Muscle of leg (tissue), 11 donors: ENCODE measurements around the gene GAD2. TPM values are rescaled to one million over a fixed set of nuclear protein-coding genes. Genes with fewer than 3 reads are reported as not detected.

Source experiments
- DNase-seq: peaks from one replicate; pipeline ENCODE4 v3.0.0; 2013
- H3K27ac ChIP-seq: one replicate; pipeline ENCODE4 v1.5.1; 2013; ENCODE audit warnings: mild to moderate bottlenecking, low read length, control low read depth
- H3K27me3 ChIP-seq: one replicate; pipeline ENCODE4 v1.6.1; 2013; ENCODE audit warnings: low read length; ENCODE audit not compliant: control insufficient read depth, insufficient read depth
- H3K36me3 ChIP-seq: one replicate; pipeline ENCODE4 v1.6.1; 2013; ENCODE audit warnings: low read length; ENCODE audit not compliant: control insufficient read depth, insufficient read depth
- H3K4me1 ChIP-seq: one replicate; pipeline ENCODE4 v1.6.1; 2013; ENCODE audit warnings: low read length; ENCODE audit not compliant: control insufficient read depth, insufficient read depth
- H3K4me3 ChIP-seq: one replicate; pipeline ENCODE4 v1.5.1; 2013; ENCODE audit warnings: low read length, control low read depth
- H3K9me3 ChIP-seq: replicated peaks from 2 replicates; pipeline ENCODE4 v1.6.1; 2013; ENCODE audit warnings: low read depth, low read length; ENCODE audit not compliant: control insufficient read depth
- WGBS: methylation state at CpG from one replicate; pipeline ENCODE4 v1.1.5; 2013; ENCODE audit warnings: missing lambda C conversion rate; ENCODE audit not compliant: insufficient coverage; 5-methylcytosine and 5-hydroxymethylcytosine counted together
- polyA plus RNA-seq, 8 donors: library from polyadenylated mRNA; unstranded; fragments of 120-200 nt; gene quantifications; one replicate each; pipeline versions ENCODE4 v1.2.1 to v1.2.3, GENCODE V29; 2013; ENCODE audit warnings: inconsistent platforms in 1 of 8, low replicate concordance in 1 of 8; ENCODE audit not compliant: insufficient read length in 8 of 8, insufficient read depth in 1 of 8
- total RNA-seq: library from RNA; stranded (reverse); fragments of 120-200 nt; gene quantifications from one replicate; pipeline ENCODE4 v1.2.4, GENCODE V29; 2013

GAD2 gene
- total and polyA plus RNA-seq, 9 donors: 0.03 to 0.09 (median 0.07) TPM; not detected in 5

DNA sequence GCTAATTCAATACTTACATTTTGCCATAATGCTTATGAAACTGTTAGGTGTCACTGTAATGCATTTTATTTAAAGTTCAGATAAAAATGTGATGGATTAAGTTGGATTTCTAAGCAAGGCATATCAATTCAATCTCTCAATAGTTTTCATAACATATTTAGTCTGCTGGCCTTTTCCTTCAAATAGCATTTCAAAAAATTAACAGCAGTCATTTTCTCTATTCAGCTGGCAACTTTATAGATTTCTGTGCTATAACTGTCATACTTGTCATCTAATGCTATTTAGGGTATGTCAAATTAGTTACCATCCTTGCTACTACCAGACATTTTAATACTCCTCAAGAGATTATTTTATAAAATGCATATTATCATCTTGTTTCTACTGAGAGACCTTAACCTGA lies 4.3 kb downstream of the GAD2 start:
- H3K4me1 ChIP-seq: peaks cover 16% of the 10 kb centered on the region
- peaks cover 42% of the 10 kb centered on the region for H3K27me3 ChIP-seq
- DNase-seq: no peak
- H3K36me3 ChIP-seq: no peaks in the 10 kb centered on the region
- no peak overlapping the region for H3K27ac ChIP-seq
- H3K4me3 ChIP-seq: no peak overlapping the region
- no peaks in the 10 kb centered on the region for H3K9me3 ChIP-seq

- Histone ChIP-seq H3K4me3 (no peak overlapping the region), H3K27me3 (peaks cover 36% of the 10 kb centered on the region), H3K4me1 (peaks cover 11% of the 10 kb centered on the region), H3K36me3 (no peaks in the 10 kb centered on the region), H3K9me3 (no peaks in the 10 kb centered on the region), H3K27ac (no peak overlapping the region)
- 17% methylated on average over 8 of the region's 9 CpGs for WGBS
- no peak for DNase-seq
These were observed 5.0 kb downstream of the GAD2 start for GRCh38 chr10:26221541-26221940.

DNA sequence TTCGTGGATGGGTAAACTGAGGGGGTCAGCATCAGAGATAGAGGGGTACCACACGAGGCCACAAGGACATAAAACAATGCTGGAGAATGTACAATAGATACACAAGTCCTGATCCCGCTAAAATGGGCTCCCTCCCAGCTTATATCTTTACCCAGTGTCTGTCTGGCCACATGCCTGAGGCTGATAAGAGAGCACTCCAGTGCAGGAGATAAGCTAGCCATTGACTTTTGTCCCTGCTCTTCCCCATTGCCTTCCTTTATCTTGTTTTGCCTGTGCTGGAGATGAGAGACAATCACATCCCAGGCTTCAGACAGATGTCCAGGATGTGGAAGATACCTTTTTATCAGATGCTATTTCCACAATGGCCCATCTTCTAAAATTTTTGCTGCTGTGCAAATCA lies 6.0 kb downstream of the GAD2 start:
- DNase-seq: no peak
- no peak overlapping the region for H3K4me3 ChIP-seq
- 78% methylated on average over 2 of the region's 3 CpGs for WGBS
- no peaks in the 10 kb centered on the region for H3K36me3 ChIP-seq
- H3K27ac ChIP-seq: no peak overlapping the region
- H3K9me3 ChIP-seq: no peaks in the 10 kb centered on the region
- peaks cover 25% of the 10 kb centered on the region for H3K27me3 ChIP-seq
- H3K4me1 ChIP-seq: peaks cover 4% of the 10 kb centered on the region

DNA sequence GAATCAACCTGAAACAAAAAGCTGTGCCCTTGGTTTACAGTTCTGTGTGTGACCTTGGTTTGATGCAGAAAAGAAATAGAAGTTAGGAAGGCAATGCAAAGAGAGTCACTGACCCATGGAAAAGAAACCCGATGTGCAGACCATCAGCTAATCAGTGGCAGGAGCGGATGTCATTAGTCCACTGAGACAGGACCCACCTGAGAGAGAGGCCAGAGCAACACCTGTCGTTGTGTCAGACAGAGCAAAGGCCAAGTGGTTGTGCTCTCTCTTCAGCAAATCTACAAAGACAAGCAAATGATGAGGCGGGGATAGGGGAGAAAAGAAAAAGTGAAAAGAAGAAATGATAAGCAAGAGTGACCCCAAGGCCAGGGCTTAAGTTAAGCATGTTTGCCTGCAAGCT lies 8.7 kb downstream of the GAD2 start:
- no peaks in the 10 kb centered on the region for H3K9me3 ChIP-seq
- no peaks in the 10 kb centered on the region for H3K4me1 ChIP-seq
- H3K36me3 ChIP-seq: no peaks in the 10 kb centered on the region
- WGBS: 83% methylated on average over 3 of the region's 4 CpGs
- H3K27ac ChIP-seq: no peak overlapping the region
- peaks cover 13% of the 10 kb centered on the region for H3K27me3 ChIP-seq
- H3K4me3 ChIP-seq: no peak overlapping the region
- DNase-seq: no peak

- WGBS: 84% methylated on average over 2 of the region's 5 CpGs
- no peaks in the 10 kb centered on the region for H3K4me1 ChIP-seq
- no peak for DNase-seq
- H3K9me3 ChIP-seq: no peaks in the 10 kb centered on the region
- H3K27ac ChIP-seq: no peak overlapping the region
- no peak overlapping the region for H3K4me3 ChIP-seq
- no peaks in the 10 kb centered on the region for H3K27me3 ChIP-seq
- H3K36me3 ChIP-seq: no peaks in the 10 kb centered on the region
These were observed 11.2 kb downstream of the GAD2 start for GRCh38 chr10:26227786-26228185.

DNA sequence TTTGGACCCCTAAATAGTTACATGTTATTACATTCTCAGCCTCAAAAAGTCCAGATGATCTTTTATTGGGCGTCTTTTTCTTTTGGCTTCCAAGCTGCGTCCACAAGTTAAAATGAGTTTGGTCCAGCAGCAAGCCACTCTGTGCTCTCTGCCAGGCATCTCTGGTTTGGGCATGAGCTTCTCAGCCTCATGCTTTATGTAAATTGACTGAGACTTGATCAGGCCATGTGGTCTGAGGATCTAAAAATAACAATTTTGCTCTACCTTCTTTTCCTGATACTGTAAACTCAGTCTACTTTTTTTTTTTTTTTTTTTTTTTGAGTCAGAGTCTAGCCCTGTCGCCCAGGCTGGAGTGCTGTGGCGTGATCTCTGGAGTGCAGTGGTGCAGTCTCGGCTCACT lies 15.6 kb downstream of the GAD2 start:
- Histone ChIP-seq H3K36me3 (no peaks in the 10 kb centered on the region), H3K27ac (no peak overlapping the region), H3K9me3 (no peaks in the 10 kb centered on the region), H3K4me3 (no peak overlapping the region), H3K4me1 (no peaks in the 10 kb centered on the region), H3K27me3 (no peaks in the 10 kb centered on the region)
- WGBS: 82% methylated on average over 2 of the region's 5 CpGs
- DNase-seq: no peak

GRCh38 chr10:26235761-26236160 lies 19.2 kb downstream of the GAD2 start:
- Histone ChIP-seq H3K27me3 (no peaks in the 10 kb centered on the region), H3K4me1 (no peaks in the 10 kb centered on the region), H3K4me3 (no peak overlapping the region), H3K9me3 (no peaks in the 10 kb centered on the region), H3K36me3 (no peaks in the 10 kb centered on the region), H3K27ac (no peak overlapping the region)
- 82% methylated on average over 5 of the region's 6 CpGs for WGBS
- DNase-seq: no peak

DNA sequence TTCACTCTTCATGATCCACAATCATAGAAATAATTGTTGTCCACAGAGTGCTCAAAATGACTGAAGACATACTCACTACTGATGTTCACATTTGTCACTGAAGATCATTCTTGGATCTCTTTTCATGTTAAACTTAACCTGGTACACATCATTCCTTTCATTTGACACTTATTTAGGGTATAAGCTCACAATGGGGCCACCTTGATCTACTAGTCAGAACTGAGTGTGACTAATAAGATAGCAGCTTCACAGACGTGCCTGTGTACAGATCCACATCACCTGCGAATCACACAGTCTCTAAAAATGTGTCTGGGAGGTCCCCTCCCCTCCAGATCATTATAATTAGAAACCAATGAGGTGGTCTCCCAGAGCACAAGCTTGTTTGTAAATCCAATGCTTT lies 21.8 kb downstream of the GAD2 start:
- Histone ChIP-seq H3K36me3 (no peaks in the 10 kb centered on the region), H3K4me1 (no peaks in the 10 kb centered on the region), H3K27me3 (no peaks in the 10 kb centered on the region), H3K4me3 (no peak overlapping the region), H3K9me3 (no peaks in the 10 kb centered on the region), H3K27ac (no peak overlapping the region)
- no CpG with 5 or more reads among the region's 2 CpGs for WGBS
- no peak for DNase-seq

GRCh38 chr10:26242706-26243350 lies 26.3 kb downstream of the GAD2 start:
- Histone ChIP-seq H3K36me3 (no peaks in the 10 kb centered on the region), H3K4me1 (no peaks in the 10 kb centered on the region), H3K27ac (no peak overlapping the region), H3K27me3 (no peaks in the 10 kb centered on the region), H3K9me3 (no peaks in the 10 kb centered on the region), H3K4me3 (no peak overlapping the region)
- WGBS: 0% methylated on average over 1 of the region's 5 CpGs
- no peak for DNase-seq

DNA sequence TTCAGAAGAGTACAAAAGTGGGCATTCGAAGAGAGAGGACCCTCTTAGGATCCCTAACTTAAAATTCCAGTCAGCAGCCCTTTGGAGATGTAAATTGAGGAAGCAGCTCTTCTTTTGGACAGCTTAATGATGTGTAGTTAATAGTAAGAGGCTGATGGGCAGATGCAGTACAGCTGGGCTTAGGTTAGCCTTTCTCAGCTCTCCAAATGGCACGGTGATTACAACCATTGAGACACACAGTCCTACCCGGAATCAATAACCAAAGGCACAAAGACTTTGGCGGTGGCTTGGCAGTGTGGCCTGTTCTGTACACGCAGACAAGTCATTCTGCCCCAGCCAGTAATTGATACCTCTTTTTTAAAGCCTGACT lies 26.8 kb downstream of the GAD2 start:
- Histone ChIP-seq H3K4me1 (no peaks in the 10 kb centered on the region), H3K4me3 (no peak overlapping the region), H3K27ac (no peak overlapping the region), H3K27me3 (no peaks in the 10 kb centered on the region), H3K36me3 (no peaks in the 10 kb centered on the region), H3K9me3 (no peaks in the 10 kb centered on the region)
- WGBS: 25% methylated on average over 4 of the region's 5 CpGs
- no peak for DNase-seq

- WGBS: 100% methylated on average over 2 of the region's 6 CpGs
These were observed 33.1 kb downstream of the GAD2 start for GRCh38 chr10:26249681-26250080.

More at GRCh38 chr10:26249681-26250080, 33.1 kb downstream of the GAD2 start:
- H3K9me3 ChIP-seq: no peaks in the 10 kb centered on the region
- H3K4me1 ChIP-seq: no peaks in the 10 kb centered on the region
- H3K27ac ChIP-seq: no peak overlapping the region
- no peak for DNase-seq
- H3K4me3 ChIP-seq: no peak overlapping the region
- H3K27me3 ChIP-seq: no peaks in the 10 kb centered on the region
- no peaks in the 10 kb centered on the region for H3K36me3 ChIP-seq
